Activated CD4-positive, alpha-beta T cell treated with anti-CD3 and anti-CD28 coated beads, Interleukin-2, amount 50 U/mL, for 4 hours (primary cell): Measurements from ENCODE around the gene MRE11.
"Not testable (repeated sequence)": the region's sequence is repeated elsewhere in the genome, so short reads cannot be mapped to it uniquely, and the experiment has no call there.

Experiments used
- DNase-seq, 2 experiments: peaks; one replicate each; pipeline ENCODE4 v3.0.0-alpha.2; 2020

The MRE11 gene

GRCh38 chr11:94418123-94418765 is 75.4 kb downstream of the MRE11 start:
- no peak for DNase-seq

DNA sequence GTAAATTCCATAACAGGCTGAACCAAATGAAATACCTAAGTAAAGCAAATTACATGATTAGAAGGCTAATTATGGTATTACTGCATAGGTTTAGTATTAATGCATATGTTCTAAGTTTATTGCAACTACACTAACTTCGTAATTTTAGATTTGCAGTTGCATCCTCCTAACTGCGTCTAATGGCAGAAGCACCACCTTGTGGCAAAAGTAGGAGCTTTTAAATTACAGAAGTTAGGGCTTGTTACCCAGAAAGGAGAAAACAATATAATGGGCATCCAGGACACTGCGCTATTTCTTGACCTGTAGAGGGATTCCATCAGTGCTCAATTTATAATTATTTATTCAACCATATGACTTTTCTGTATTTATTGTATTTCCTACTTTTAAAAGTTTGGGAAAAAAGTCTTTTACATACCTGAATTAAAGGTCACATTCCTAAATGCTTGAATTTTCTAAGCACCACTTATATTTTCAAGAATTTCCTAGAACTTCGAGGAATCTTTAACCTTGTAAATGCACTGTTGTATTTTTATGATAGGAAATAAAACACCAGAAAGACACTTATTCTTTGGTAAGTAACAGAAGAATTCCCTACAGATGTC is 76.2 kb downstream of the MRE11 start:
- no peak for DNase-seq

- no peak for DNase-seq
Observed at GRCh38 chr11:94405062-94405833, 88.4 kb downstream of the MRE11 start.

DNA sequence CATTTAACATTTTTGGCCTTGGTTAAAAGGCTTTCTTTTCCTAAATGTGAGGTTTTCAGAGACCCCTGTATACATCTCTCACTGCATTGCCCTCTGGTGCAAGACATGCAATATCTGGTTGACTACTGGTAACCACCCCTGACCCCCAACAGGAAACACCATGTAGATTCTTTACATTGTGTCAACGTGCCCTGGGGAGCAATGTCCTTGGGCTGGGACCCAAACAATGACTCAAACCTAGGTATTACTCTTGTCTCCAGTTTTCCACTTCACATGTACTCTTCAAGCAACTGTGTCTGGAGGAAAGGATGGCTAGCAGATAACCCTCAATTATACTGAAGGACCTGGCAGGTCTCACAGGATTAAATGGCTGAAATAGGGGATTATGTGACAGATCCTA is 91.3 kb downstream of the MRE11 start:
- no peak for DNase-seq

GRCh38 chr11:94401773-94402265 is 91.8 kb downstream of the MRE11 start:
- no peak for DNase-seq

DNA sequence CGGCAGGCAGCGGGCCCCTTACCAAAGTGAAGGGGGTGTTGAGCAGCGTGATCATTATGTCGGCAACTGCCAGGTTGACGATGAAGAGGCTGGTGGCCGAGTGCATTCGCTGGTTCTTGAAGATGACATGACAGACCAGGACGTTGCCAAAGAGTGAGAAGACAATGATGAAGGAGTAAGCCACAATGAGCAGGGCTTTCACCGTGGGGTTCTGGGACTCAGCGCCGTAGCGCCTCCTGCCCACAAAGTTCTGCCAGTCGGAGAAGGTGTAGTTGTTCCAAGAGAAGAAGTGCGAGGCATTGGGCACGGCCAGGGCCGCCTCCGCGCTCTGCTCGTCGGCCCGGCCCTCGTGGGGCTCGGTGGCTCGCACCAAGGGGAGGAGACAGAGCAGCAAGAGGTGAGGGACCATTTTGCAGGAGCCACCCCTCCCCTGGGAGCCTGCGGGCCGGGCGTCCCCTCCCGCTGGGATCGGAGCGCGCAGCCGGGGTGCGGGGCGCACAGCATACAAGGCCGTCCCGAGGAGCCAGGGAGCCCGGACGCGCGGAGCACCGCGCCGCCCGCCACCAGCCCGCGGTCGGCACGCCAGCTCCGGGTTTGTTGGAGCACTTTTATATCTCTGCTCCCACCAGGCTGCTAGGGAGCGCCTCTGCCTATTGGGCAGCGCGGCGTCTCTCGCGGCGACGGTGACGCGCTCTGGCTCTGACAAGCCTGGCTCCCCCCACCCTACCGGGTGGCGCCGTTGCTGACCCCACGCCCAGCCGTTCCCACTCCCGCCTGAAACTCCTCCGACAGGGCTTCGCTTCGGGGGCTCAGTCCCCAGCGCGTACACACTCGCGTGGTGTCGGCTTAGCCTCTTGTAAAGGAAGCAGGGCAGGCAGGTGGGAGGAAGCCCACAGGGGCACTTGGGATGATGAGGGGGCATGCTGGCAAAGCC is 92.5 kb downstream of the MRE11 start, which contains the start of gene GPR83:
Gene GPR83 (minus strand): TSS at position 581 of the 934 bp plus-strand sequence. CDS start 172 bp downstream, at position 409.
- DNase-seq: no peak

GRCh38 chr11:94400457-94400838 is 93.2 kb downstream of the MRE11 start:
- no peak for DNase-seq

GRCh38 chr11:94400050-94400449 is 93.6 kb downstream of the MRE11 start:
- DNase-seq: no peak

DNA sequence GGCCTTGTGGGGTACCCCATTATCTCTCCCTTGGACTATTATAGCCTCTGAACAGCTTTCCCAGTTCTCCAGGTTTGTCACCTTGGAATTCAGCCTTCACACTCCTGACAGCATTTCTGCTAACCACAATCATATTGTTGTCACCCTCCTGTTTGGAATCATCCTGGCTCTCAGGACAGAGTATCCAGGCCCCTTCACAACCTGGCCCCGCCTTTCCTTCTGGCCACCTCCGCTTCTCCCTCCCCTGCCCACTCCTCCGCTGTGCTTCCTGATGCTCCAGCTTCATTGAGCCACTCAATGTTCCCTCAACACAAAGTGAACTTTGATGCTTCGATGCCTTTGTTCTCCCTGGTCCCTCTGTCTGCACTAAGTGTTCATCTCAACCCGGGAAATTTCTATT is 95.5 kb downstream of the MRE11 start:
- no peak for DNase-seq

- DNase-seq: no peak
Observed at GRCh38 chr11:94396282-94396681, 97.4 kb downstream of the MRE11 start.

GRCh38 chr11:94391937-94392336 is 101.7 kb downstream of the MRE11 start:
- not testable (repeated sequence) for DNase-seq

GRCh38 chr11:94379613-94380012 is 114.0 kb downstream of the MRE11 start:
- no peak for DNase-seq

GRCh38 chr11:94376841-94377240 is 116.8 kb downstream of the MRE11 start:
- DNase-seq: no peak

GRCh38 chr11:94370576-94370975 is 123.1 kb downstream of the MRE11 start:
- DNase-seq: not testable (repeated sequence)
